Adrenal gland (tissue), 12 donors: ENCODE results near the gene CERK. TPM values are rescaled to one million over a fixed set of nuclear protein-coding genes. Genes with fewer than 3 reads are reported as not detected.
A peak's percentile ranks its signal among the peaks of the same experiment; 100 is the strongest.

Experiments
- DNase-seq, 7 donors: peaks; one replicate each; pipeline ENCODE4 v3.0.0-alpha.2; 2019 to 2020
- H3K27ac ChIP-seq, 5 donors: fragments of 200-600 bp; sonication (generic) in 4 of 5; 1 replicate in 3 of 5; 2 replicates in 2 of 5; pipeline versions ENCODE4 v1.5.1 to v1.8.0; 2016 to 2020; ENCODE audit warnings: mild to moderate bottlenecking in 1 of 5
- H3K27me3 ChIP-seq: fragments of 200-600 bp; 2 replicates; pipeline ENCODE4 v1.8.0; 2021
- H3K36me3 ChIP-seq, 2 donors: fragments of 200-600 bp; replicated peaks in 1 of 2; 1 replicate in 1 of 2; 2 replicates in 1 of 2; pipeline versions ENCODE4 v1.5.1 to v1.8.0; 2018 to 2022
- H3K4me1 ChIP-seq, 2 donors: fragments of 200-600 bp; replicated peaks in 1 of 2; 1 replicate in 1 of 2; 2 replicates in 1 of 2; pipeline versions ENCODE4 v1.5.1 to v1.8.0; 2018 to 2021
- H3K4me3 ChIP-seq, 4 donors: fragments of 200-600 bp; sonication (generic) in 3 of 4; one replicate each; pipeline ENCODE4 v1.5.1; 2016 to 2018
- H3K9me3 ChIP-seq, 3 donors: fragments of 200-600 bp; sonication (generic) in 1 of 3; replicated peaks in 1 of 3; 1 replicate in 2 of 3; 2 replicates in 1 of 3; pipeline versions ENCODE4 v1.5.1 to v1.8.0; 2016 to 2021
- POLR2A ChIP-seq, 2 donors: fragments of 450-650 bp; IDR thresholded peaks; one replicate each; pipeline ENCODE4 v1.6.1; 2017; ENCODE audit warnings: antibody characterized with exemption in 2 of 2, mild to moderate bottlenecking in 2 of 2, moderate library complexity in 1 of 2
- WGBS, 4 donors: extraction: QIAGEN DNeasy Blood & Tissue Kit in 2 of 4; methylation state at CpG; one replicate each; pipeline versions ENCODE4 v1.1.5 to v1.1.7; 2013 to 2017; 5-methylcytosine and 5-hydroxymethylcytosine counted together
- intact Hi-C, 2 donors: fragments of 100-400 bp; cut with DNase I; formaldehyde crosslinking; loops; one replicate each; pipeline versions ENCODE4 v1.14.1 to v1.15.0; 2022 to 2023
- polyA plus RNA-seq, 3 donors: library from polyadenylated mRNA; stranded (reverse); fragments of 200-250 nt in 2 of 3; fragments of 350-450 nt in 1 of 3; fragmentation: Illumina TruSeq in 1 of 3; extraction: RNeasy Lipid Tissue Mini Kit (QIAGEN cat#74804) in 1 of 3; gene quantifications; one replicate each; pipeline ENCODE4 v1.2.3, GENCODE V29; 2013 to 2014
- total RNA-seq, 9 donors: library from RNA; depleted of rRNA in 4 of 9; stranded (reverse); fragments of >200 nt in 4 of 9; fragments of 120-200 nt in 1 of 9; fragmentation: NEBNext Ultra II Directional in 1 of 9; extraction: Animal tissue kit (Norgen Biotek cat#: 25700) in 1 of 9; gene quantifications; one replicate each; pipeline versions ENCODE4 v1.1.0 to v1.2.4, GENCODE V29; 2013 to 2023
- TF ChIP-seq, protein P1 (sequence below), 6 experiments: fragments of 450-650 bp in 4 of 6; fragments of 200-600 bp in 2 of 6; sonication (generic) in 1 of 6; IDR thresholded peaks; 1 replicate in 5 of 6; 2 replicates in 1 of 6; pipeline versions ENCODE4 v1.5.1 to v1.8.0; 2016 to 2021; ENCODE audit warnings: antibody characterized with exemption in 6 of 6, mild to moderate bottlenecking in 2 of 6, moderate library complexity in 1 of 6
- donor health status: healthy with polysubstance abuse.
- donor health status: Bipolar disorder and iron deficiency.
- donor health status: DM: yes; HTN: yes; CAD: no.
- donor health status: DM: no; HTN: no; CAD: no.
- donor health status: DM: no; HTN: no; CAD: no.
- donor health status: DM: yes; HTN: yes; CAD: no.

Gene CERK
- total and polyA plus RNA-seq, 12 donors = 18.6 to 92.1 (median 41.5) TPM

GRCh38 chr22:46761539-46762237 is 23.6 kb upstream of the CERK start:
- Histone ChIP-seq H3K9me3 (no peaks in the 10 kb centered on the region), H3K4me3 (peak overlapping the region; percentile 34 to 87 (median 71)), H3K36me3 (no peaks in the 10 kb centered on the region), H3K27ac (peak overlapping the region; percentile 90 to 98 (median 96)), H3K4me1 (peaks cover 12 to 36% of the 10 kb centered on the region in 2 donors), H3K27me3 (no peaks in the 10 kb centered on the region)
- WGBS, 4 donors = 6 to 9% (median 7%) methylated on average over 17 of the region's 17 CpGs
- TF ChIP-seq POLR2A (IDR thresholded peaks at IDR 0.05) = no peak
- TF ChIP-seq, protein P1, sequence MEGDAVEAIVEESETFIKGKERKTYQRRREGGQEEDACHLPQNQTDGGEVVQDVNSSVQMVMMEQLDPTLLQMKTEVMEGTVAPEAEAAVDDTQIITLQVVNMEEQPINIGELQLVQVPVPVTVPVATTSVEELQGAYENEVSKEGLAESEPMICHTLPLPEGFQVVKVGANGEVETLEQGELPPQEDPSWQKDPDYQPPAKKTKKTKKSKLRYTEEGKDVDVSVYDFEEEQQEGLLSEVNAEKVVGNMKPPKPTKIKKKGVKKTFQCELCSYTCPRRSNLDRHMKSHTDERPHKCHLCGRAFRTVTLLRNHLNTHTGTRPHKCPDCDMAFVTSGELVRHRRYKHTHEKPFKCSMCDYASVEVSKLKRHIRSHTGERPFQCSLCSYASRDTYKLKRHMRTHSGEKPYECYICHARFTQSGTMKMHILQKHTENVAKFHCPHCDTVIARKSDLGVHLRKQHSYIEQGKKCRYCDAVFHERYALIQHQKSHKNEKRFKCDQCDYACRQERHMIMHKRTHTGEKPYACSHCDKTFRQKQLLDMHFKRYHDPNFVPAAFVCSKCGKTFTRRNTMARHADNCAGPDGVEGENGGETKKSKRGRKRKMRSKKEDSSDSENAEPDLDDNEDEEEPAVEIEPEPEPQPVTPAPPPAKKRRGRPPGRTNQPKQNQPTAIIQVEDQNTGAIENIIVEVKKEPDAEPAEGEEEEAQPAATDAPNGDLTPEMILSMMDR (IDR thresholded peaks at IDR 0.05) = no peak
- intact Hi-C loops = no loop called here
- DNase-seq = no peak

DNA sequence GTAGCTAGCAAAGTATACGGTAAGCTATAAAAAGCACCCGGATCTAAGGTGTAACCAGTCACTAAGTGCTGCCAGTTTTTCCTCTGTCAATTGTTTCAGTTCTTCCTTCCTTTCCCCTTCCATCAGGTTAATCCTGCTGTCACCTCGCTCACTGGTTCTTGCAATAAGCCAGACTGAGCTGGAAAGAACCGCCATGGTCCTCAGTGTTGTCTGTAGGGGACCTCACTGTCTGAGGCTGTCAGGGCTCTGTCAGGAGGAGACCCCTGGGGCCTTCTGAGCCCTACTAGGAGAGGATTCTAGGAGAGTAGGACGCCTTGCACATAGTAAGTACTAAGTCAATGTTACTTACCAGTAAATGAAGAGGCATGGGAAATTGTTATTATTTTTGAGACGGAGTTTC is 23.0 kb upstream of the CERK start:
- 85 to 88% (median 86%) methylated on average over 6 of the region's 6 CpGs for WGBS, 4 donors
- no peaks in the 10 kb centered on the region for H3K9me3 ChIP-seq
- TF ChIP-seq POLR2A (IDR thresholded peaks at IDR 0.05) = no peak
- TF ChIP-seq, protein P1 (IDR thresholded peaks at IDR 0.05) = no peak
- no peak overlapping the region for H3K4me3 ChIP-seq
- no peak for DNase-seq
- intact Hi-C loops = no loop called here
- H3K27ac ChIP-seq = peak overlapping the region in 1 of 5 donors; percentile 21
- no peaks in the 10 kb centered on the region for H3K27me3 ChIP-seq
- no peaks in the 10 kb centered on the region for H3K36me3 ChIP-seq
- H3K4me1 ChIP-seq = peaks cover 12 to 36% of the 10 kb centered on the region in 2 donors

DNA sequence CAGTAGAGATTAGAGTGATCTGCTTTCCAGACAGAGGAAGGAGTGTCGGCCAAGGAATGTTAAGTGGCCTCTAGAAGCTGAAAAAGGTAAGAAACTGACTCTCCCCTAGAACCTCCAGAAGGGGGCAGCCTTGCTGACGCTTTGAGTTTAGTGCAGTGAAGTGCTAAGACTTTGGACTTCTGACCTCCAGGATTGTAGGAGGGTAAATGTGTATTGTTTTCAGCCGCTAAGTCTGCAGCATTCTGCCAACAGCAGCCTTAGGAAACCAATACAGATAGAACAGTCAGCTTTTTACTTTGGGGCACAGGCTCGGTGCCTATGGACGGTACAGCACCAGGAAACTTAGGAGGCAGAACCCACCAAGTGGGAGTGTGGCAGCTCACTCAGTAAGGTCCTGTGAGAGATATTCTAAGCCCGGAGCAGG is 20.8 kb upstream of the CERK start:
- Histone ChIP-seq H3K9me3 (no peaks in the 10 kb centered on the region), H3K4me1 (peaks cover 21 to 40% of the 10 kb centered on the region in 2 donors), H3K27ac (peak overlapping the region in 2 of 5 donors; percentile 4 to 51), H3K36me3 (no peaks in the 10 kb centered on the region), H3K27me3 (no peaks in the 10 kb centered on the region), H3K4me3 (no peak overlapping the region)
- intact Hi-C loops = no loop called here
- DNase-seq = peak in 6 of 7 donors; percentile 58 to 82 (median 73)
- TF ChIP-seq POLR2A (IDR thresholded peaks at IDR 0.05) = no peak
- TF ChIP-seq, protein P1 (IDR thresholded peaks at IDR 0.05) = peak; percentile 51 to 69 (median 65)
- WGBS, 4 donors = 36 to 44% (median 41%) methylated on average over 5 to 6 of the region's 6 CpGs

GRCh38 chr22:46758121-46758520 is 20.1 kb upstream of the CERK start:
- intact Hi-C loops = no loop called here
- DNase-seq = no peak
- Histone ChIP-seq H3K27ac (peak overlapping the region in 2 of 5 donors; percentile 4 to 51), H3K36me3 (no peaks in the 10 kb centered on the region), H3K4me3 (no peak overlapping the region), H3K9me3 (no peaks in the 10 kb centered on the region), H3K4me1 (peaks cover 20 to 40% of the 10 kb centered on the region in 2 donors), H3K27me3 (no peaks in the 10 kb centered on the region)
- 33 to 70% (median 62%) methylated on average over 1 of the region's 1 CpG for WGBS, 4 donors
- TF ChIP-seq, protein P1 (IDR thresholded peaks at IDR 0.05) = no peak
- no peak for TF ChIP-seq POLR2A (IDR thresholded peaks at IDR 0.05)
